H1 (cell line): Measurements from ENCODE around the gene PLA2G4D. TPM values are rescaled to one million over a fixed set of nuclear protein-coding genes. Genes with fewer than 3 reads are reported as not detected.

Experiments
- CTCF ChIA-PET: fragments of 300-600 bp; sonication (Branson Sonifier 250); formaldehyde crosslinking; loops from one replicate; lab custom pipeline; 2021; ENCODE audit not compliant: partially characterized antibody; lab: Charles Lee
- POLR2A ChIA-PET: fragments of 300-600 bp; sonication (Branson Sonifier 250); formaldehyde crosslinking; loops from one replicate; lab custom pipeline; 2021; ENCODE audit warnings: inconsistent platforms; ENCODE audit not compliant: partially characterized antibody; lab: Charles Lee
- DNase-seq, 2 experiments: peaks; one replicate each; pipeline versions ENCODE4 v3.0.0 to v3.0.0-alpha.2; 2010 to 2022; ENCODE audit warnings: low spot score in 2 of 2, low read depth in 1 of 2, mixed read lengths in 1 of 2
- FAIRE-seq: peaks from 2 replicates; lab custom pipeline; 2011; peaks lifted over from hg19 to GRCh38; lab: Jason Lieb, UNC
- H2AFZ ChIP-seq: 2 replicates; pipeline ENCODE4 v1.8.1; 2012; ENCODE audit warnings: low read length, inconsistent platforms
- H2AK5ac ChIP-seq: 2 replicates; pipeline ENCODE4 v1.6.1; 2013; ENCODE audit warnings: low read depth, low read length
- H2BK120ac ChIP-seq: replicated peaks from 2 replicates; pipeline ENCODE3; 2013; ENCODE audit warnings: low read depth, low read length, inconsistent platforms
- H2BK12ac ChIP-seq: 2 replicates; pipeline ENCODE4 v1.6.1; 2013; ENCODE audit warnings: low read depth, low read length
- H2BK15ac ChIP-seq: 2 replicates; pipeline ENCODE4 v1.6.1; 2013; ENCODE audit warnings: low read length
- H2BK20ac ChIP-seq: 2 replicates; pipeline ENCODE4 v1.6.1; 2013; ENCODE audit warnings: low read length
- H2BK5ac ChIP-seq: 2 replicates; pipeline ENCODE4 v1.6.1; 2013; ENCODE audit warnings: low read depth, low read length
- H3K14ac ChIP-seq: 2 replicates; pipeline ENCODE4 v1.6.1; 2013; ENCODE audit warnings: inconsistent platforms; ENCODE audit not compliant: insufficient read length
- H3K18ac ChIP-seq: 2 replicates; pipeline ENCODE4 v1.6.1; 2013; ENCODE audit warnings: low read length; ENCODE audit errors: extremely low read depth
- H3K23ac ChIP-seq: 2 replicates; pipeline ENCODE4 v1.6.1; 2013; ENCODE audit warnings: inconsistent platforms; ENCODE audit not compliant: insufficient read length
- H3K23me2 ChIP-seq: 2 replicates; pipeline ENCODE4 v1.6.1; 2013; ENCODE audit warnings: low read depth, low read length
- H3K27ac ChIP-seq: 2 replicates; pipeline ENCODE4 v1.6.1; 2011; ENCODE audit warnings: low read depth, low read length, inconsistent platforms
- H3K27me3 ChIP-seq, 4 experiments: replicated peaks in 1 of 4; 1 replicate in 1 of 4; 2 replicates in 3 of 4; pipeline versions ENCODE4 v1.6.1 to v1.8.1; 2011 to 2013; ENCODE audit warnings: low read length in 3 of 4, mild to moderate bottlenecking in 3 of 4, inconsistent platforms in 2 of 4, mixed read lengths in 2 of 4, moderate library complexity in 1 of 4; ENCODE audit not compliant: control insufficient read depth in 3 of 4, insufficient read depth in 3 of 4; ENCODE audit errors: extremely low read depth in 1 of 4
- H3K36me3 ChIP-seq, 4 experiments: 2 replicates each; pipeline versions ENCODE4 v1.6.1 to v1.8.1; 2011 to 2013; ENCODE audit warnings: mild to moderate bottlenecking in 4 of 4, low read length in 3 of 4, moderate library complexity in 2 of 4, control low read depth in 1 of 4, inconsistent platforms in 1 of 4; ENCODE audit not compliant: insufficient read depth in 4 of 4, control insufficient read depth in 2 of 4
- H3K4ac ChIP-seq: replicated peaks from 2 replicates; pipeline ENCODE3; 2013; ENCODE audit warnings: low read length, low read depth, mixed read lengths, inconsistent platforms; ENCODE audit not compliant: insufficient read length
- H3K4me1 ChIP-seq, 4 experiments: replicated peaks in 1 of 4; 1 replicate in 1 of 4; 2 replicates in 3 of 4; pipeline versions ENCODE4 v1.6.1 to v1.8.1; 2011 to 2013; ENCODE audit warnings: low read length in 3 of 4, inconsistent platforms in 2 of 4, mixed read lengths in 1 of 4; ENCODE audit not compliant: insufficient read depth in 4 of 4, control insufficient read depth in 3 of 4
- H3K4me2 ChIP-seq, 2 experiments: 2 replicates each; pipeline versions ENCODE4 v1.6.1 to v1.8.1; 2011 to 2013; ENCODE audit warnings: low read depth in 2 of 2, low read length in 2 of 2, control low read depth in 1 of 2, inconsistent platforms in 1 of 2, mild to moderate bottlenecking in 1 of 2; ENCODE audit not compliant: insufficient read depth in 1 of 2
- H3K4me3 ChIP-seq, 4 experiments: fragments of 200-600, 300-600 bp in 1 of 4; sonication (generic), shearing (Covaris generic), sonication (Bioruptor Twin) in 1 of 4; 2 replicates each; pipeline versions ENCODE4 v1.5.1 to v1.8.1; 2011 to 2016; ENCODE audit warnings: low read length in 4 of 4, low read depth in 3 of 4, control low read depth in 2 of 4, inconsistent platforms in 2 of 4, mild to moderate bottlenecking in 2 of 4, mixed read lengths in 1 of 4, moderate library complexity in 1 of 4; ENCODE audit not compliant: insufficient read depth in 2 of 4; ENCODE audit errors: extremely low read depth in 1 of 4
- H3K56ac ChIP-seq: replicated peaks from 2 replicates; pipeline ENCODE3; 2013; ENCODE audit warnings: low read depth, mild to moderate bottlenecking, mixed read lengths, low read length, inconsistent platforms; ENCODE audit not compliant: insufficient read length
- H3K79me1 ChIP-seq: 2 replicates; pipeline ENCODE4 v1.6.1; 2013; ENCODE audit warnings: low read depth, low read length, control low read depth
- H3K79me2 ChIP-seq, 2 experiments: 2 replicates each; pipeline versions ENCODE4 v1.6.1 to v1.8.1; 2012 to 2013; ENCODE audit warnings: low read length in 2 of 2, mild to moderate bottlenecking in 2 of 2, inconsistent platforms in 1 of 2; ENCODE audit not compliant: insufficient read depth in 2 of 2, control insufficient read depth in 1 of 2
- H3K9ac ChIP-seq, 4 experiments: replicated peaks in 1 of 4; 1 replicate in 1 of 4; 2 replicates in 3 of 4; pipeline versions ENCODE4 v1.6.1 to v1.8.1; 2011 to 2013; ENCODE audit warnings: low read depth in 3 of 4, low read length in 3 of 4, control low read depth in 2 of 4, mild to moderate bottlenecking in 2 of 4, moderate library complexity in 2 of 4, inconsistent platforms in 1 of 4; ENCODE audit errors: extremely low read depth in 1 of 4
- H3K9me3 ChIP-seq, 2 experiments: 2 replicates each; pipeline versions ENCODE4 v1.6.1 to v1.8.1; 2012 to 2013; ENCODE audit warnings: mild to moderate bottlenecking in 2 of 2, moderate library complexity in 2 of 2, control low read depth in 1 of 2, inconsistent platforms in 1 of 2, low read depth in 1 of 2, low read length in 1 of 2, mixed read lengths in 1 of 2; ENCODE audit not compliant: insufficient read depth in 2 of 2
- H4K20me1 ChIP-seq, 2 experiments: replicated peaks in 1 of 2; 2 replicates each; pipeline versions ENCODE3 to v1.8.1; 2011 to 2013; ENCODE audit warnings: inconsistent platforms in 2 of 2, low read length in 2 of 2, mild to moderate bottlenecking in 1 of 2; ENCODE audit not compliant: insufficient read depth in 2 of 2, control insufficient read depth in 1 of 2
- H4K5ac ChIP-seq: 2 replicates; pipeline ENCODE4 v1.6.1; 2013; ENCODE audit warnings: low read length, low read depth, mixed read lengths, inconsistent platforms; ENCODE audit not compliant: insufficient read length
- H4K8ac ChIP-seq: 2 replicates; pipeline ENCODE4 v1.8.0; 2013; ENCODE audit warnings: mild to moderate bottlenecking, moderate library complexity, low read length, inconsistent platforms; ENCODE audit not compliant: insufficient read depth; ENCODE audit errors: extremely low read depth
- H4K91ac ChIP-seq: replicated peaks from 2 replicates; pipeline ENCODE3; 2013; ENCODE audit warnings: low read length, mixed read lengths, inconsistent platforms; ENCODE audit not compliant: insufficient read length
- BRCA1 ChIP-seq: IDR thresholded peaks from 2 replicates; pipeline ENCODE4 v1.6.1; 2012; ENCODE audit warnings: low read depth, low read length, improper control_type of control experiment
- RFX5 ChIP-seq: IDR thresholded peaks from 2 replicates; pipeline ENCODE4 v1.6.1; 2011; ENCODE audit warnings: low read depth, low read length, improper control_type of control experiment, borderline replicate concordance
- WGBS, 2 experiments: shearing (Covaris generic) in 1 of 2; methylation state at CpG; one replicate each; pipeline versions ENCODE4 v1.1.6 to v1.1.7; 2013 to 2015; ENCODE audit warnings: low lambda C conversion rate in 2 of 2, mixed read lengths in 2 of 2, inconsistent platforms in 1 of 2, low coverage in 1 of 2, missing lambda C conversion rate in 1 of 2; ENCODE audit not compliant: insufficient replicate concordance in 2 of 2, insufficient coverage in 1 of 2, insufficient read length in 1 of 2; ENCODE audit errors: extremely low coverage in 1 of 2, missing lambda C conversion rate in 1 of 2; 5-methylcytosine and 5-hydroxymethylcytosine counted together
- polyA plus RNA-seq, 7 experiments: library from polyadenylated mRNA; depleted of rRNA in 3 of 7; stranded (reverse) in 5 of 7; unstranded in 2 of 7; fragments of >200 nt in 5 of 7; fragments of 200-250 nt in 2 of 7; gene quantifications; 1 replicate in 5 of 7; 2 replicates in 1 of 7; 4 replicates in 1 of 7; pipeline versions ENCODE4 v1.2.1 to v1.2.3, GENCODE V29; 2011 to 2013; ENCODE audit warnings: missing spikeins in 2 of 7, mixed read lengths in 2 of 7
- total RNA-seq: library from RNA; stranded (reverse); fragmentation: NEBNext Ultra II Directional; extraction: Animal tissue kit (Norgen Biotek cat#: 25700); gene quantifications from 2 replicates; pipeline ENCODE4 v1.2.1, GENCODE V29; 2021

PLA2G4D gene
- total and polyA plus RNA-seq, 2 of the 8 experiments (the other 6 are each of a cell fraction or from before 2014, with no cell fraction given) = 0.07 to 0.18 TPM

DNA sequence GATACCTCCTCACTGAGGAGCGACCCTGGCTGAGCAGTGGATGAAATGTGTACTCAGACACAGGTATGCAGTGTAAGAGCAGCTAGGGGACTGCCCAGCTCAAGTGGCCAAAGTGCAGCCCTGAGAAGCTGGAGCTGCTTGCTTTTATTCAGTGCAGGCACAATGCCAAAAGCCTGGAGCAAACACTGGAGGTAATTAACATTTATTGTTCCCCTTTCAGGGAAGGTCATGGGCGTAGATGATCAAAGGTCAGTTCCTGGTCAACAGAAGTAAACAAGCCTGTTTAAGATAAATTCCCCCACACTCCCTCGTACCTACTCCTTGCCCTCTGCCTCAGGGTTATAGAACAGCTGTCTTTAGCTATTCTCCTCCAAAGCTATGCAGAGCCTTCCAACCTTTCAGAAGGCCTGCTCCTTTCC lies 44.6 kb upstream of the PLA2G4D start:
- no peak overlapping the region for H2AFZ ChIP-seq
- ChIA-PET POLR2A (interaction anchor here (1.6 kb wide), 1 partner anchor 20 kb away, joined by 4 read pairs; no protein-coding TSS in a partner anchor), CTCF (interaction anchor here (0.7 to 22.6 kb wide), 28 partner anchors 8 to 333 kb away, joined by 3 to 416 read pairs (median 8); partner anchors contain the start of genes PLA2G4D and PLA2G4F)
- no peaks in the 10 kb centered on the region for H3K36me3 ChIP-seq
- DNase-seq = peak in 1 of 2 experiments; percentile 29
- no peak overlapping the region for H4K91ac ChIP-seq
- H3K14ac ChIP-seq = no peak overlapping the region
- H4K20me1 ChIP-seq = no peaks in the 10 kb centered on the region
- H4K5ac ChIP-seq = no peak overlapping the region
- H3K4me1 ChIP-seq = no peaks in the 10 kb centered on the region
- H2BK15ac ChIP-seq = no peak overlapping the region
- H3K18ac ChIP-seq = no peak overlapping the region
- H3K4me3 ChIP-seq = no peak overlapping the region
- no peak overlapping the region for H2AK5ac ChIP-seq
- no peak overlapping the region for H3K9ac ChIP-seq
- no peak overlapping the region for H2BK20ac ChIP-seq
- H2BK12ac ChIP-seq = no peak overlapping the region
- no peak overlapping the region for H2BK5ac ChIP-seq
- no peaks in the 10 kb centered on the region for H3K23me2 ChIP-seq
- no peak overlapping the region for H2BK120ac ChIP-seq
- 92% methylated on average over 3 of the region's 3 CpGs; no CpG with 5 or more reads in 1 of the 2 experiments for WGBS, 2 experiments
- no peak overlapping the region for H3K4ac ChIP-seq
- no peaks in the 10 kb centered on the region for H3K27me3 ChIP-seq
- H3K56ac ChIP-seq = no peak overlapping the region
- H3K79me1 ChIP-seq = no peaks in the 10 kb centered on the region
- H3K79me2 ChIP-seq = no peaks in the 10 kb centered on the region
- peaks cover 4 to 8% of the 10 kb centered on the region in 2 experiments; a peak in 1 of 4 replicates for H3K9me3 ChIP-seq
- no peak overlapping the region for H3K4me2 ChIP-seq
- H3K23ac ChIP-seq = no peak overlapping the region
- TF ChIP-seq RFX5 (no peak), BRCA1 (no peak)
- no peak overlapping the region for H4K8ac ChIP-seq
- no peak overlapping the region for H3K27ac ChIP-seq
- FAIRE-seq = no peak
